ENCODE data around the gene USP48.

DNA sequence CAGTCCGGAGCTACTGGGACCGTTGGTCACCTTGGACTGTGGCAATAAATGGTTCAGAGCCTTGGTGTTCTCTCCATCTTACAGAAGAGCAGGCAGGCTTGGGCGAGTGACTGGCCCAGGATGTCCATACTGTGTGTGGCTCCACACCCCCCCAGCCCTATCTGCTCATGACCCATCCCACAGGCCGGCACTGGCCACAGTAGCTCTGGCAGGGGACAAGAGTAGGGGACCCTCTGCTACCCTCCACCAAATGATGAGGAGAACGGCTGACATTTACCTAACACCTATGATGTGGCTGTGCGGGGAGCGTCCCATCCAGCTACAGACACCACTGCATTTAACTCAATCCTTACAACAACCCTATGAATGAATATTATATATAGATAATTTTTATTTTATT, 42.4 kb upstream of the USP48 start:
- TF ChIP-seq, protein P1, sequence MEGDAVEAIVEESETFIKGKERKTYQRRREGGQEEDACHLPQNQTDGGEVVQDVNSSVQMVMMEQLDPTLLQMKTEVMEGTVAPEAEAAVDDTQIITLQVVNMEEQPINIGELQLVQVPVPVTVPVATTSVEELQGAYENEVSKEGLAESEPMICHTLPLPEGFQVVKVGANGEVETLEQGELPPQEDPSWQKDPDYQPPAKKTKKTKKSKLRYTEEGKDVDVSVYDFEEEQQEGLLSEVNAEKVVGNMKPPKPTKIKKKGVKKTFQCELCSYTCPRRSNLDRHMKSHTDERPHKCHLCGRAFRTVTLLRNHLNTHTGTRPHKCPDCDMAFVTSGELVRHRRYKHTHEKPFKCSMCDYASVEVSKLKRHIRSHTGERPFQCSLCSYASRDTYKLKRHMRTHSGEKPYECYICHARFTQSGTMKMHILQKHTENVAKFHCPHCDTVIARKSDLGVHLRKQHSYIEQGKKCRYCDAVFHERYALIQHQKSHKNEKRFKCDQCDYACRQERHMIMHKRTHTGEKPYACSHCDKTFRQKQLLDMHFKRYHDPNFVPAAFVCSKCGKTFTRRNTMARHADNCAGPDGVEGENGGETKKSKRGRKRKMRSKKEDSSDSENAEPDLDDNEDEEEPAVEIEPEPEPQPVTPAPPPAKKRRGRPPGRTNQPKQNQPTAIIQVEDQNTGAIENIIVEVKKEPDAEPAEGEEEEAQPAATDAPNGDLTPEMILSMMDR (IDR thresholded peaks at IDR 0.05) = no peak
- no peak for TF ChIP-seq POLR2A (IDR thresholded peaks at IDR 0.05)

Measured in adrenal gland (tissue), 5 donors.